ENCODE results near the gene MAD1L1. TPM values are rescaled to one million over a fixed set of nuclear protein-coding genes. Genes with fewer than 3 reads are reported as not detected.

MAD1L1 gene
- total and polyA plus RNA-seq, 2 donors (not counting 1 experiment from before 2014, with no cell fraction given): 9.8 to 29.4 TPM

DNA sequence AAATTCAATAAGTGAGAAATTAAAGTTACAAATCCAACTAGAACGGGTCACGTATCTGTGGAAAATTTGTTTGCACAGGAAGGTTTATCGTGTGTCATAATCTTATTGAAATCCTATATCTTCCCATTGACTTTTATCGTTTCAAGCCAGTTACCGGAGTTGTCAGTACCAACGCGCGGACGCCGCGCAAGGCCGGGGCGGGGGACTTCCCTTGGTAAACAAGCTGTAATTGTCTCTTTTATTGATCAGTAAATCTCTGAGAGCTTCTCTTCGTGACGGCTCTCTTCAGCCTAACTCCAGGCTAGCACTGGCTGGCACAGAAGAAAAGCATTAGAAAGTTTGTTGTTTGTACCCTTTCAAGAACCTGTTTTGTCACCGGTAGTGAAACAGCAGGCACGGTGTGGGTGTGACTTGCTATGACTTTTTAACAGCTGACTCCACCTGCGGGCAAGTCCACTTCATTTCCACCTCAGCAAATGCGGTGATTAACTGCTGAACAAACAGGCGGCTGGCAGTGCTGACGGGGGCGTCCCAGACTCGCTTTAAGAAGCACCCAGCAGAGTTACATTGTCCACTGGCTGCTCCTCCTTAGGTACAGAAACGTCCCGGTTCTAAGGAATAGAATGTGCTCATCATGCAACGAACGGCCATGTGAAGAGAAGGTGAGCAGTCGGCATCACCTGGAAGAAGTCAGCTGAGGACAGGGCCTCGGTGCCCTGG lies 215.8 kb downstream of the MAD1L1 start:
- DNase-seq (ENCODE audit: low read depth in 2 of 2): no peak

DNA sequence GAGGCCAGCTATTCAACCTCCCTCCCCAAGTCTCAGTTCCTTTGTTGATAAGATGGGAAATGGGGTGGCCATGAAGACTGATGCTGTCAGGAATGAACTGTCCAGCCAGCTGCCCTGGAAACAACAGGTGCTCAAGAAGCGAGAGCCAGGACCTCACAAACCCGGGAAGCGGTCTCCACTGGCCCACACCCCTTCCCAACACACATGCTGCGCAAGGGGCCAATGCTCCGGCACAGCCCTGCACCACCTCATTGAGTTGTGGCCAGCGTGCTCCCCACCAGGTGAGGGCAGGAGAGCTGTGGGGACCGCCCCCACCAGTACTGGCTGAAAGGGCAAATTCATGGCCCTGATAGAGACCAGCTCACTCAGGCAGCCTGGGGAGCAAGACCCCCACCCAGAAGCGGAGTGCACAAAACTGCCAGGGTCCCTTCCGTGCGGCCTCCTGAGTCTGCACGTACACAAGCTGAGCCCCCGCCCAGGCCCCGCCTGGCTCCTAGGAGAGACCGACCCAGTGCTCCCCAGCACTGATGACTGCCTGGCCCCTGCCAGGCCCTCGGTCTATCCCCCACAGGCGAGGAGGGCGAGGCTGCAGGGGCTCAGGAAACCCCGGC lies 216.6 kb downstream of the MAD1L1 start:
- DNase-seq (ENCODE audit: low read depth in 2 of 2): no peak
- Histone ChIP-seq H3K79me2 (ENCODE audit: control insufficient read depth, insufficient read depth, low read length) (no peaks in the 10 kb centered on the region), H3K27ac (ENCODE audit: insufficient read depth, low read length) (no peak overlapping the region), H4K20me1 (ENCODE audit: control insufficient read depth, extremely low read depth, insufficient read depth, low read length) (no peaks in the 10 kb centered on the region), H3K4me2 (ENCODE audit: extremely low read depth, insufficient read depth, low read length) (no peak overlapping the region), H3K4me3 (replicated peaks in 1 of 4; ENCODE audit: control extremely low read depth in 1 of 4, insufficient read depth in 1 of 4, low read depth in 3 of 4, low read length in 4 of 4) (no peak overlapping the region), H2AFZ (ENCODE audit: low read length) (no peak overlapping the region), H3K4me1 (ENCODE audit: control insufficient read depth, extremely low read depth, insufficient read depth, low read length) (peaks cover 21% of the 10 kb centered on the region), H3K9ac (ENCODE audit: insufficient read depth, low read length) (no peak overlapping the region), H3K9me3 (ENCODE audit: control insufficient read depth, insufficient read depth, low read depth, low read length) (no peaks in the 10 kb centered on the region), H3K27me3 (ENCODE audit: control insufficient read depth, insufficient read depth, low read length) (no peaks in the 10 kb centered on the region), H3K36me3 (ENCODE audit: control insufficient read depth, insufficient read depth, low read length) (no peaks in the 10 kb centered on the region)
- TF ChIP-seq, protein P1, sequence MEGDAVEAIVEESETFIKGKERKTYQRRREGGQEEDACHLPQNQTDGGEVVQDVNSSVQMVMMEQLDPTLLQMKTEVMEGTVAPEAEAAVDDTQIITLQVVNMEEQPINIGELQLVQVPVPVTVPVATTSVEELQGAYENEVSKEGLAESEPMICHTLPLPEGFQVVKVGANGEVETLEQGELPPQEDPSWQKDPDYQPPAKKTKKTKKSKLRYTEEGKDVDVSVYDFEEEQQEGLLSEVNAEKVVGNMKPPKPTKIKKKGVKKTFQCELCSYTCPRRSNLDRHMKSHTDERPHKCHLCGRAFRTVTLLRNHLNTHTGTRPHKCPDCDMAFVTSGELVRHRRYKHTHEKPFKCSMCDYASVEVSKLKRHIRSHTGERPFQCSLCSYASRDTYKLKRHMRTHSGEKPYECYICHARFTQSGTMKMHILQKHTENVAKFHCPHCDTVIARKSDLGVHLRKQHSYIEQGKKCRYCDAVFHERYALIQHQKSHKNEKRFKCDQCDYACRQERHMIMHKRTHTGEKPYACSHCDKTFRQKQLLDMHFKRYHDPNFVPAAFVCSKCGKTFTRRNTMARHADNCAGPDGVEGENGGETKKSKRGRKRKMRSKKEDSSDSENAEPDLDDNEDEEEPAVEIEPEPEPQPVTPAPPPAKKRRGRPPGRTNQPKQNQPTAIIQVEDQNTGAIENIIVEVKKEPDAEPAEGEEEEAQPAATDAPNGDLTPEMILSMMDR (conservative IDR thresholded peaks at IDR 0.05 in 1 of 2, IDR thresholded peaks at IDR 0.05 in 1 of 2; ENCODE audit: low read depth in 1 of 2, low read length in 2 of 2): no peak
- TF ChIP-seq EZH2 (IDR thresholded peaks at IDR 0.05; ENCODE audit: low read length, missing control alignments): no peak

More for the DNA sequence above, 215.8 kb downstream of the MAD1L1 start:
- Histone ChIP-seq H3K27ac (ENCODE audit: insufficient read depth, low read length) (no peak overlapping the region), H3K79me2 (ENCODE audit: control insufficient read depth, insufficient read depth, low read length) (no peaks in the 10 kb centered on the region), H3K4me1 (ENCODE audit: control insufficient read depth, extremely low read depth, insufficient read depth, low read length) (peaks cover 21% of the 10 kb centered on the region), H2AFZ (ENCODE audit: low read length) (no peak overlapping the region), H3K4me2 (ENCODE audit: extremely low read depth, insufficient read depth, low read length) (no peak overlapping the region), H4K20me1 (ENCODE audit: control insufficient read depth, extremely low read depth, insufficient read depth, low read length) (no peaks in the 10 kb centered on the region), H3K9me3 (ENCODE audit: control insufficient read depth, insufficient read depth, low read depth, low read length) (no peaks in the 10 kb centered on the region), H3K36me3 (ENCODE audit: control insufficient read depth, insufficient read depth, low read length) (no peaks in the 10 kb centered on the region), H3K4me3 (replicated peaks in 1 of 4; ENCODE audit: control extremely low read depth in 1 of 4, insufficient read depth in 1 of 4, low read depth in 3 of 4, low read length in 4 of 4) (no peak overlapping the region), H3K27me3 (ENCODE audit: control insufficient read depth, insufficient read depth, low read length) (no peaks in the 10 kb centered on the region), H3K9ac (ENCODE audit: insufficient read depth, low read length) (no peak overlapping the region)
- TF ChIP-seq, protein P1 (conservative IDR thresholded peaks at IDR 0.05 in 1 of 2, IDR thresholded peaks at IDR 0.05 in 1 of 2; ENCODE audit: low read depth in 1 of 2, low read length in 2 of 2): no peak
- TF ChIP-seq EZH2 (IDR thresholded peaks at IDR 0.05; ENCODE audit: low read length, missing control alignments): no peak

DNA sequence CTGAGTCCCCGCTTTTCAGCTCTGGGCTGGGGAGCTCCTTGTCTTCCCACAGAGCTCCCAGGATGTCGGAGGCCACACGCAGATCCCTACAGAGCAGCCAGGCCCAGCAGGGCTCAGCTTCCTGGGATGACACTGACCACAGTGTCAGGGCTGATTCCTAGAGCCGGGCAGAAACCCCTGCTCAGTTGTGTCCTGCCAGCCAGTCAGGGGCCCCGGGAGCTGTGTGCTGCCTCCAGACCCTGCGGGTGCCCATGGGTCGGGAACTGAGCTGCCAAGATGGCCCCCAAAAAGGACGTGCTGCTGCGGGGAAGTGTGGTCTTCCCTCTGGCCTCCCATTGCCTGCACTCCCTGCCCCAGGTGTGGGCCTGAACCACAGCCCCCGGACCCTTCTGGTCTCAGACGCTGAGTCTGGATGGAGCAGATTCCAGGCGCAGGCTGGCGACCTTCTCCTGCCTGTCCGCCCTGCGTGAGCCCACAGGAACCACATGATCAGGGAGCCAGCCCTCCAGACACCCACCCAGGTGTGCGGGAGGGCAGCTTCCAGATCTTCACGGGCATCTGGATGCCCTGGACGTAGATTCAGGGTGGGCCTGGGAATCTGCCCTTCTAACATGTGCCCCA lies 217.4 kb downstream of the MAD1L1 start:
- Histone ChIP-seq H3K4me3 (replicated peaks in 1 of 4; ENCODE audit: control extremely low read depth in 1 of 4, insufficient read depth in 1 of 4, low read depth in 3 of 4, low read length in 4 of 4) (no peak overlapping the region), H3K4me2 (ENCODE audit: extremely low read depth, insufficient read depth, low read length) (no peak overlapping the region), H3K27ac (ENCODE audit: insufficient read depth, low read length) (no peak overlapping the region), H3K79me2 (ENCODE audit: control insufficient read depth, insufficient read depth, low read length) (no peaks in the 10 kb centered on the region), H3K4me1 (ENCODE audit: control insufficient read depth, extremely low read depth, insufficient read depth, low read length) (peaks cover 19% of the 10 kb centered on the region), H2AFZ (ENCODE audit: low read length) (no peak overlapping the region), H3K27me3 (ENCODE audit: control insufficient read depth, insufficient read depth, low read length) (no peaks in the 10 kb centered on the region), H3K36me3 (ENCODE audit: control insufficient read depth, insufficient read depth, low read length) (no peaks in the 10 kb centered on the region), H3K9ac (ENCODE audit: insufficient read depth, low read length) (no peak overlapping the region), H3K9me3 (ENCODE audit: control insufficient read depth, insufficient read depth, low read depth, low read length) (no peaks in the 10 kb centered on the region), H4K20me1 (ENCODE audit: control insufficient read depth, extremely low read depth, insufficient read depth, low read length) (no peaks in the 10 kb centered on the region)
- TF ChIP-seq, protein P1 (conservative IDR thresholded peaks at IDR 0.05 in 1 of 2, IDR thresholded peaks at IDR 0.05 in 1 of 2; ENCODE audit: low read depth in 1 of 2, low read length in 2 of 2): no peak
- no peak for TF ChIP-seq EZH2 (IDR thresholded peaks at IDR 0.05; ENCODE audit: low read length, missing control alignments)
- DNase-seq (ENCODE audit: low read depth in 2 of 2): no peak

Data from fibroblast of lung (primary cell).